K562 (cell line): ENCODE data around the gene TMEM45B. TPM values are rescaled to one million over a fixed set of nuclear protein-coding genes. Genes with fewer than 3 reads are reported as not detected.

Experiments used
- ATAC-seq: fragments of 200-7000 bp; cut with Tn5 transposase; 3 replicates; pipeline ENCODE4 v1.9.1; 2020; ENCODE audit warnings: moderate library complexity
- BruUV-seq: library from RNA; stranded (reverse); fragments of 400-500 nt; replicated peaks from 2 replicates; lab custom pipeline; 2021; lab: Mats Ljungman, UMichigan
- CTCF ChIA-PET: fragments of 300-600 bp; formaldehyde crosslinking; extraction: SDS; loops from one replicate; lab custom pipeline; 2021; ENCODE audit warnings: low intra/inter-chr PET ratio; lab: Yijun Ruan, JAX
- POLR2A ChIA-PET: fragments of 300-600, 350-650 bp; sonication (Branson Sonifier 250); formaldehyde crosslinking; extraction: SDS; loops from one replicate; lab custom pipeline; 2021; ENCODE audit warnings: antibody characterized with exemption, inconsistent platforms; lab: Yijun Ruan, JAX
- DNase-seq, 4 experiments: peaks; one replicate each; pipeline versions ENCODE4 v3.0.0 to v3.0.0-alpha.2; 2011 to 2018; ENCODE audit warnings: low spot score in 3 of 4, mixed read lengths in 3 of 4; ENCODE audit errors: extremely low read depth in 1 of 4
- FAIRE-seq: peaks from 2 replicates; lab custom pipeline; 2011; peaks lifted over from hg19 to GRCh38; lab: Jason Lieb, UNC
- H2AFZ ChIP-seq: 2 replicates; pipeline ENCODE4 v1.6.0; 2011; ENCODE audit warnings: low read depth, low read length, control low read depth, inconsistent platforms
- H3K27ac ChIP-seq: fragments of 200-600 bp; 3 replicates; pipeline ENCODE4 v1.8.0; 2011; ENCODE audit warnings: low read depth, mild to moderate bottlenecking, control low read depth, inconsistent platforms, low read length, moderate library complexity, mixed read lengths; ENCODE audit errors: extremely low read depth
- H3K27me3 ChIP-seq, 2 experiments: fragments of 300-600 bp in 1 of 2; 2 replicates in 1 of 2; 3 replicates in 1 of 2; pipeline versions ENCODE4 v1.6.0 to v1.8.0; 2011; ENCODE audit warnings: inconsistent platforms in 2 of 2, low read length in 2 of 2, mild to moderate bottlenecking in 1 of 2, mixed read lengths in 1 of 2, moderate library complexity in 1 of 2; ENCODE audit not compliant: control insufficient read depth in 2 of 2, insufficient read depth in 2 of 2
- H3K36me3 ChIP-seq: fragments of 300-600 bp; 3 replicates; pipeline ENCODE4 v1.8.0; 2011; ENCODE audit warnings: mild to moderate bottlenecking, low read length, inconsistent platforms; ENCODE audit not compliant: control insufficient read depth, insufficient read depth
- H3K4me1 ChIP-seq, 2 experiments: fragments of 200-600 bp in 1 of 2; replicated peaks in 1 of 2; 2 replicates in 1 of 2; 3 replicates in 1 of 2; pipeline versions ENCODE4 v1.5.1 to v1.8.0; 2011; ENCODE audit warnings: inconsistent platforms in 2 of 2, low read length in 2 of 2, mild to moderate bottlenecking in 1 of 2, mixed read lengths in 1 of 2, moderate library complexity in 1 of 2; ENCODE audit not compliant: control insufficient read depth in 2 of 2, insufficient read depth in 2 of 2
- H3K4me2 ChIP-seq: 2 replicates; pipeline ENCODE4 v1.6.1; 2011; ENCODE audit warnings: low read length, control low read depth, inconsistent platforms, mixed read lengths; ENCODE audit not compliant: insufficient read depth
- H3K4me3 ChIP-seq: fragments of 200-600 bp; sonication (generic), shearing (Covaris generic); 2 replicates; pipeline ENCODE4 v1.5.1; 2016; ENCODE audit warnings: control low read depth, inconsistent platforms
- H3K79me2 ChIP-seq: fragments of 200-600 bp; 3 replicates; pipeline ENCODE4 v1.8.0; 2011; ENCODE audit warnings: low read length, inconsistent platforms; ENCODE audit not compliant: control insufficient read depth, insufficient read depth
- H3K9ac ChIP-seq, 2 experiments: 2 replicates each; pipeline versions ENCODE4 v1.6.0 to v1.6.1; 2011; ENCODE audit warnings: low read depth in 2 of 2, low read length in 2 of 2, control low read depth in 1 of 2, inconsistent platforms in 1 of 2, mild to moderate bottlenecking in 1 of 2, mixed read lengths in 1 of 2; ENCODE audit not compliant: insufficient read depth in 1 of 2
- H3K9me1 ChIP-seq: one replicate; pipeline ENCODE4 v1.6.0; 2011; ENCODE audit warnings: inconsistent platforms, mild to moderate bottlenecking, low read length, moderate library complexity; ENCODE audit not compliant: control insufficient read depth, insufficient read depth
- H3K9me3 ChIP-seq: replicated peaks from 2 replicates; pipeline ENCODE4 v1.5.1; 2011; ENCODE audit warnings: low read depth, low read length, inconsistent platforms; ENCODE audit not compliant: control insufficient read depth, insufficient read depth
- H4K20me1 ChIP-seq: replicated peaks from 2 replicates; pipeline ENCODE4 v1.6.1; 2011; ENCODE audit warnings: low read length, inconsistent platforms, mixed read lengths; ENCODE audit not compliant: control insufficient read depth, insufficient read depth
- BRD9 ChIP-seq: fragments of 450-650 bp; IDR thresholded peaks from 2 replicates; pipeline ENCODE4 v1.6.1; 2018; ENCODE audit warnings: low read depth; ENCODE audit not compliant: partially characterized antibody
- CAMTA2 ChIP-seq: fragments of 250-450 bp; sonication (Bioruptor Pico); conservative IDR thresholded peaks from 2 replicates; pipeline ENCODE4 v1.5.1; 2022
- CHD2 ChIP-seq: IDR thresholded peaks from 2 replicates; pipeline ENCODE4 v1.6.1; 2011; ENCODE audit warnings: low read depth, low read length
- GABPB2 ChIP-seq: fragments of 250-450 bp; sonication (Bioruptor Pico); conservative IDR thresholded peaks from 2 replicates; pipeline ENCODE4 v1.5.1; 2021; ENCODE audit warnings: mild to moderate bottlenecking
- HIVEP1 ChIP-seq: fragments of 250-450 bp; sonication (Bioruptor Pico); IDR thresholded peaks from 2 replicates; pipeline ENCODE4 v1.4.0; 2020; ENCODE audit warnings: mild to moderate bottlenecking
- KDM4B ChIP-seq, 2 experiments: fragments of 450-650 bp in 1 of 2; sonication (generic) in 1 of 2; IDR thresholded peaks; 2 replicates each; pipeline ENCODE4 v1.6.1; 2016 to 2017; ENCODE audit warnings: borderline replicate concordance in 2 of 2, antibody characterized with exemption in 1 of 2, low read depth in 1 of 2, mild to moderate bottlenecking in 1 of 2
- MAFK ChIP-seq: IDR thresholded peaks from 2 replicates; pipeline ENCODE4 v1.6.1; 2011; ENCODE audit warnings: low read length, improper control_type of control experiment
- MCM7 ChIP-seq, 2 experiments: fragments of 450-650 bp; IDR thresholded peaks; 2 replicates each; pipeline ENCODE4 v1.6.1; 2016 to 2018
- MTA3 ChIP-seq: fragments of 450-650 bp; formaldehyde crosslinking; IDR thresholded peaks from 2 replicates; pipeline ENCODE4 v1.6.1; 2017; ENCODE audit warnings: mild to moderate bottlenecking, borderline replicate concordance
- NCOR1 ChIP-seq: fragments of 450-650 bp; IDR thresholded peaks from 2 replicates; pipeline ENCODE4 v1.6.1; 2016; ENCODE audit warnings: mild to moderate bottlenecking, moderate library complexity
- PTRF ChIP-seq: fragments of 450-650 bp; IDR thresholded peaks from 2 replicates; pipeline ENCODE4 v1.6.1; 2016; ENCODE audit warnings: mild to moderate bottlenecking, missing genetic modification characterization, missing compliant biosample characterization
- TARDBP ChIP-seq: fragments of 450-650 bp; IDR thresholded peaks from 2 replicates; pipeline ENCODE4 v1.6.1; 2016
- ZNF140 ChIP-seq: fragments of 250-450 bp; sonication (Bioruptor Pico); IDR thresholded peaks from 2 replicates; pipeline ENCODE4 v1.8.0; 2021; ENCODE audit warnings: moderate library complexity, mild to moderate bottlenecking, inconsistent platforms
- ZNF586 ChIP-seq: fragments of 450-650 bp; formaldehyde crosslinking; conservative IDR thresholded peaks from 2 replicates; pipeline ENCODE4 v1.4.0; 2020; ENCODE audit warnings: mild to moderate bottlenecking, moderate library complexity
- ZNF76 ChIP-seq: fragments of 250-450 bp; sonication (Bioruptor Pico); IDR thresholded peaks from 2 replicates; pipeline ENCODE4 v1.4.0; 2020; ENCODE audit warnings: mild to moderate bottlenecking, moderate library complexity, borderline replicate concordance
- WGBS: fragments of 100-300 bp; shearing (Covaris generic); methylation state at CpG from one replicate; pipeline ENCODE4 v1.1.6; 2016; ENCODE audit warnings: low coverage, mixed read lengths; ENCODE audit not compliant: insufficient coverage; ENCODE audit errors: missing lambda C conversion rate; 5-methylcytosine and 5-hydroxymethylcytosine counted together
- in situ Hi-C: fragments of 300-500 bp; cut with MboI; formaldehyde crosslinking; loops from 4 replicates; pipeline ENCODE4 v1.15.0; 2018; ENCODE audit warnings: inconsistent platforms, mixed read lengths
- intact Hi-C: fragments of 100-400 bp; cut with micrococcal nuclease; formaldehyde crosslinking; loops from 2 replicates; pipeline ENCODE4 v1.14.2; 2022
- polyA plus RNA-seq, 8 experiments: library from polyadenylated mRNA; depleted of rRNA in 4 of 8; stranded (reverse) in 5 of 8; unstranded in 3 of 8; fragments of >200 nt; fragmentation: Nextera tagmentation in 2 of 8; fragmentation: Illumina TruSeq in 1 of 8; extraction: Ambion mirVana in 2 of 8; extraction: Trizol in 1 of 8; gene quantifications; 2 replicates each; pipeline versions ENCODE4 v1.2.1 to v1.2.3, GENCODE V29; 2011 to 2014; ENCODE audit warnings: inconsistent platforms in 1 of 8, missing spikeins in 1 of 8
- total RNA-seq, 7 experiments: library from RNA; depleted of rRNA in 6 of 7; stranded (reverse); fragments of >200 nt in 6 of 7; fragmentation: Illumina TruSeq in 2 of 7; extraction: Trizol in 2 of 7; gene quantifications; 2 replicates each; pipeline versions ENCODE4 v1.2.1 to v1.2.3, GENCODE V29; 2011 to 2021; ENCODE audit warnings: low replicate concordance in 1 of 7
- TF ChIP-seq, protein P1 (sequence below): fragments of 250-450 bp; sonication (Bioruptor Pico); IDR thresholded peaks from 2 replicates; pipeline ENCODE4 v1.8.0; 2021; ENCODE audit warnings: borderline replicate concordance, mild to moderate bottlenecking, moderate library complexity; ENCODE audit not compliant: poor library complexity, severe bottlenecking
- TF ChIP-seq, protein P2 (sequence below): IDR thresholded peaks from 2 replicates; pipeline ENCODE4 v1.6.1; 2016; ENCODE audit warnings: missing genetic modification characterization, missing compliant biosample characterization

The TMEM45B gene
- total and polyA plus RNA-seq, 9 of the 15 experiments (the other 6 are each of a cell fraction or from before 2014, with no cell fraction given), result 0.07 TPM; not detected in 8

DNA sequence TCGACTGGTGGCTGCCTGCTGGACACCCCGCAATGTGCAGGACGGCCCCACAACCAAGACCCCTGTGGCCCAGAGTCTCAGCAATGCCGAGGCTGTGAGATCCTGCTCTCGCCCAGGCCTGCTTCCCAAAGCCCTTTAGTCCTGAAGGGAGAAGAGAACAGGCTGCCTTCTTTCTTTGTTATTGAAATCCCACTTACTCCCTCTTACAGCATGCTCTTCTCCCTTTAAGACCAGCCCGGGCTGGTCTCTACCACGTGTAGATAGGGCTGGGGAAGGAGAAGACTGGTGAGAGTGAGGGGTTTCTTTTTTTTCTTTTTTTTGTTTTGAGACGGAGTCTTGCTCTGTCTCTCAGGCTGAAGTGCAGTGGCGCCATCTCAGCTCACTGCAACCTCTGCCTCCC, 21.3 kb downstream of the TMEM45B start:
- H3K36me3 ChIP-seq, result no peaks in the 10 kb centered on the region
- H3K4me2 ChIP-seq, result no peak overlapping the region
- 4% methylated on average over 7 of the region's 9 CpGs for WGBS
- no peak overlapping the region for H3K9ac ChIP-seq
- DNase-seq (no peak), FAIRE-seq (no peak), ATAC-seq (no peak)
- H3K4me3 ChIP-seq, result no peak overlapping the region
- no peak overlapping the region for H3K27ac ChIP-seq
- POLR2A ChIA-PET, result no interaction called here
- no peaks in the 10 kb centered on the region; a peak in 2 of 5 replicates for H3K27me3 ChIP-seq
- no peaks in the 10 kb centered on the region for H3K9me1 ChIP-seq
- TF ChIP-seq TARDBP (no peak), HIVEP1 (no peak), PTRF (tag) (no peak), NCOR1 (no peak), MAFK (no peak), ZNF76 (no peak), MCM7 (IDR thresholded peaks at IDR 0.05) (no peak), CAMTA2 (CRISPR knock-in tag) (no peak), GABPB2 (CRISPR knock-in tag) (no peak), ZNF140 (no peak), BRD9 (no peak), KDM4B (IDR thresholded peaks at IDR 0.05; ENCODE audit: borderline replicate concordance in 2 of 2, low read depth in 1 of 2) (no peak), CHD2 (no peak), ZNF586 (CRISPR knock-in tag) (no peak), MTA3 (no peak)
- TF ChIP-seq, protein P1, sequence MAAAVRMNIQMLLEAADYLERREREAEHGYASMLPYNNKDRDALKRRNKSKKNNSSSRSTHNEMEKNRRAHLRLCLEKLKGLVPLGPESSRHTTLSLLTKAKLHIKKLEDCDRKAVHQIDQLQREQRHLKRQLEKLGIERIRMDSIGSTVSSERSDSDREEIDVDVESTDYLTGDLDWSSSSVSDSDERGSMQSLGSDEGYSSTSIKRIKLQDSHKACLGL, result no peak
- TF ChIP-seq, protein P2, sequence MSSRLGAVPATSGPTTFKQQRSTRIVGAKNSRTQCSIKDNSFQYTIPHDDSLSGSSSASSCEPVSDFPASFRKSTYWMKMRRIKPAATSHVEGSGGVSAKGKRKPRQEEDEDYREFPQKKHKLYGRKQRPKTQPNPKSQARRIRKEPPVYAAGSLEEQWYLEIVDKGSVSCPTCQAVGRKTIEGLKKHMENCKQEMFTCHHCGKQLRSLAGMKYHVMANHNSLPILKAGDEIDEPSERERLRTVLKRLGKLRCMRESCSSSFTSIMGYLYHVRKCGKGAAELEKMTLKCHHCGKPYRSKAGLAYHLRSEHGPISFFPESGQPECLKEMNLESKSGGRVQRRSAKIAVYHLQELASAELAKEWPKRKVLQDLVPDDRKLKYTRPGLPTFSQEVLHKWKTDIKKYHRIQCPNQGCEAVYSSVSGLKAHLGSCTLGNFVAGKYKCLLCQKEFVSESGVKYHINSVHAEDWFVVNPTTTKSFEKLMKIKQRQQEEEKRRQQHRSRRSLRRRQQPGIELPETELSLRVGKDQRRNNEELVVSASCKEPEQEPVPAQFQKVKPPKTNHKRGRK, result no peak
- CTCF ChIA-PET, result no interaction called here
- intact Hi-C loops, result no loop called here
- BruUV-seq, result no TSS peak
- in situ Hi-C loops, result no loop called here
- H2AFZ ChIP-seq, result no peak overlapping the region
- no peaks in the 10 kb centered on the region for H3K9me3 ChIP-seq
- H3K4me1 ChIP-seq, result no peaks in the 10 kb centered on the region; a peak in 1 of 5 replicates
- H3K79me2 ChIP-seq, result no peaks in the 10 kb centered on the region
- no peaks in the 10 kb centered on the region for H4K20me1 ChIP-seq
